GM18520 (cell line): ENCODE results near the gene VWA5B1.

ENCODE experiments used
- ATAC-seq: cut with Tn5 transposase; IDR thresholded peaks from one replicate; pipeline ENCODE4 v1.9.1; 2021; ENCODE audit not compliant: unreplicated experiment

VWA5B1 gene

GRCh38 chr1:20381961-20382360 is 91.3 kb downstream of the VWA5B1 start:
- no peak for ATAC-seq

GRCh38 chr1:20382711-20383110 is 92.0 kb downstream of the VWA5B1 start:
- no peak for ATAC-seq

- no peak for ATAC-seq
Measured at GRCh38 chr1:20383631-20384030, 93.0 kb downstream of the VWA5B1 start.

GRCh38 chr1:20385630-20386029 is 95.0 kb downstream of the VWA5B1 start:
- no peak for ATAC-seq

- ATAC-seq = no peak
Measured at GRCh38 chr1:20386323-20387081, 95.8 kb downstream of the VWA5B1 start.

GRCh38 chr1:20389571-20389970 is 98.9 kb downstream of the VWA5B1 start:
- no peak for ATAC-seq

- ATAC-seq = no peak
Measured at GRCh38 chr1:20390589-20391331, 100.1 kb downstream of the VWA5B1 start.

- ATAC-seq = no peak
Measured at GRCh38 chr1:20395255-20395654, 104.6 kb downstream of the VWA5B1 start.

- ATAC-seq = no peak
Measured at GRCh38 chr1:20398744-20399143, 108.1 kb downstream of the VWA5B1 start.

- no peak for ATAC-seq
Measured at GRCh38 chr1:20399196-20399595, 108.5 kb downstream of the VWA5B1 start.

GRCh38 chr1:20399606-20400180 is 109.0 kb downstream of the VWA5B1 start:
- ATAC-seq = no peak

- ATAC-seq = no peak
Measured at GRCh38 chr1:20400341-20401177, 109.9 kb downstream of the VWA5B1 start.

- no peak for ATAC-seq
Measured at GRCh38 chr1:20401405-20402010, 110.8 kb downstream of the VWA5B1 start.

GRCh38 chr1:20402585-20403422 is 112.1 kb downstream of the VWA5B1 start:
- no peak for ATAC-seq

- ATAC-seq = no peak
Measured at GRCh38 chr1:20403423-20404145, 112.9 kb downstream of the VWA5B1 start.

GRCh38 chr1:20404466-20404865 is 113.8 kb downstream of the VWA5B1 start:
- ATAC-seq = no peak
